Kidney epithelial cell (primary cell): Measurements from ENCODE around the gene PCK2. TPM values are rescaled to one million over a fixed set of nuclear protein-coding genes. Genes with fewer than 3 reads are reported as not detected.

Experiments
- DNase-seq: peaks from one replicate; pipeline ENCODE4 v3.0.0-alpha.2; 2010; ENCODE audit warnings: low read depth
- H3K27me3 ChIP-seq: 2 replicates; pipeline ENCODE4 v1.6.0; 2011; ENCODE audit warnings: low read length; ENCODE audit not compliant: control insufficient read depth, insufficient read depth
- H3K36me3 ChIP-seq: 2 replicates; pipeline ENCODE4 v1.5.1; 2011; ENCODE audit warnings: low read length; ENCODE audit not compliant: control insufficient read depth, insufficient read depth
- H3K4me3 ChIP-seq: 2 replicates; pipeline ENCODE4 v1.5.1; 2011; ENCODE audit warnings: low read depth, mild to moderate bottlenecking, control low read depth, low read length
- total RNA-seq: library from RNA; depleted of rRNA; stranded (reverse); fragments of >200 nt; gene quantifications from 2 replicates; pipeline ENCODE4 v1.2.3, GENCODE V29; 2015
- TF ChIP-seq, protein P1 (sequence below): IDR thresholded peaks from 2 replicates; pipeline ENCODE4 v1.5.1; 2011; ENCODE audit warnings: mild to moderate bottlenecking, moderate library complexity, low read length, control low read depth, inconsistent platforms; ENCODE audit not compliant: insufficient read depth, poor library complexity, severe bottlenecking

PCK2 gene
- total RNA-seq, 1 donor from 2014 or later, result 127 TPM

DNA sequence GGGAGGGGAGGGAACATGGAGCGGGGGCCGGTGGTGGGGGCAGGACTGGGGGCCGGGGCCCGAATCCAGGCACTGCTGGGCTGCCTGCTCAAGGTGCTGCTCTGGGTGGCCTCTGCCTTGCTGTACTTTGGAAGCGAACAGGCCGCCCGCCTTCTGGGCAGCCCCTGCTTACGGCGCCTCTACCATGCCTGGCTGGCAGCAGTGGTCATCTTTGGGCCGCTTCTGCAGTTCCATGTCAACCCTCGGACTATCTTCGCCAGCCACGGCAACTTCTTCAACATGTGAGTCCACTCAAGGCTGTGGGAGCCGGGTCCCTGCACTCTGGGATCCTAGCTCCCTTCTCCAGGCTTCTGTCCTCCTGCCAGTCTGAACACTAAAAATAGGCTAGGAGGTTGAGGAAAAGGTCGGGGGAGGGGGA is 37.4 kb downstream of the PCK2 start:
- no peak for DNase-seq
- no peak overlapping the region for H3K4me3 ChIP-seq
- H3K27me3 ChIP-seq, result no peaks in the 10 kb centered on the region
- H3K36me3 ChIP-seq, result no peaks in the 10 kb centered on the region
- TF ChIP-seq, protein P1, sequence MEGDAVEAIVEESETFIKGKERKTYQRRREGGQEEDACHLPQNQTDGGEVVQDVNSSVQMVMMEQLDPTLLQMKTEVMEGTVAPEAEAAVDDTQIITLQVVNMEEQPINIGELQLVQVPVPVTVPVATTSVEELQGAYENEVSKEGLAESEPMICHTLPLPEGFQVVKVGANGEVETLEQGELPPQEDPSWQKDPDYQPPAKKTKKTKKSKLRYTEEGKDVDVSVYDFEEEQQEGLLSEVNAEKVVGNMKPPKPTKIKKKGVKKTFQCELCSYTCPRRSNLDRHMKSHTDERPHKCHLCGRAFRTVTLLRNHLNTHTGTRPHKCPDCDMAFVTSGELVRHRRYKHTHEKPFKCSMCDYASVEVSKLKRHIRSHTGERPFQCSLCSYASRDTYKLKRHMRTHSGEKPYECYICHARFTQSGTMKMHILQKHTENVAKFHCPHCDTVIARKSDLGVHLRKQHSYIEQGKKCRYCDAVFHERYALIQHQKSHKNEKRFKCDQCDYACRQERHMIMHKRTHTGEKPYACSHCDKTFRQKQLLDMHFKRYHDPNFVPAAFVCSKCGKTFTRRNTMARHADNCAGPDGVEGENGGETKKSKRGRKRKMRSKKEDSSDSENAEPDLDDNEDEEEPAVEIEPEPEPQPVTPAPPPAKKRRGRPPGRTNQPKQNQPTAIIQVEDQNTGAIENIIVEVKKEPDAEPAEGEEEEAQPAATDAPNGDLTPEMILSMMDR, result no peak

DNA sequence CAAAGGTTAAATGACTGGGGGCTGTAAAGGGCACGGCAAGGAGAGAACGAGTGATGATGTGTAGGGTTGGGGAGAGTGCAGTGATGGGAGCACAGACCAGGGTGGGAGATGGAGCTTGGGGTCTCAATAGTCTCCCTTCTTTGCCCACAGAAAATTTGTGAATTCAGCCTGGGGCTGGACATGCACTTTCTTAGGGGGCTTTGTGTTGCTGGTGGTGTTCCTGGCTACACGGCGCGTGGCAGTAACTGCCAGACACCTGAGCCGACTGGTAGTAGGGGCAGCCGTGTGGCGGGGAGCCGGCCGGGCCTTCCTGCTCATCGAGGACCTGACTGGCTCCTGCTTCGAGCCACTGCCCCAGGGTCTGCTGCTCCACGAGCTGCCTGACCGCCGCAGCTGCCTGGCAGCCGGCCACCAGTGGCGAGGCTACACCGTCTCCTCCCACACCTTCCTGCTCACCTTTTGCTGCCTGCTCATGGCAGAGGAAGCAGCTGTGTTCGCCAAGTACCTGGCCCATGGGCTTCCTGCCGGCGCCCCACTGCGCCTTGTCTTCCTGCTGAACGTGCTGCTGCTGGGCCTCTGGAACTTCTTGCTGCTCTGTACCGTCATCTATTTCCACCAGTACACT is 38.1 kb downstream of the PCK2 start:
- H3K27me3 ChIP-seq, result no peaks in the 10 kb centered on the region
- no peak for DNase-seq
- H3K36me3 ChIP-seq, result no peaks in the 10 kb centered on the region
- TF ChIP-seq, protein P1, result no peak
- no peak overlapping the region for H3K4me3 ChIP-seq

DNA sequence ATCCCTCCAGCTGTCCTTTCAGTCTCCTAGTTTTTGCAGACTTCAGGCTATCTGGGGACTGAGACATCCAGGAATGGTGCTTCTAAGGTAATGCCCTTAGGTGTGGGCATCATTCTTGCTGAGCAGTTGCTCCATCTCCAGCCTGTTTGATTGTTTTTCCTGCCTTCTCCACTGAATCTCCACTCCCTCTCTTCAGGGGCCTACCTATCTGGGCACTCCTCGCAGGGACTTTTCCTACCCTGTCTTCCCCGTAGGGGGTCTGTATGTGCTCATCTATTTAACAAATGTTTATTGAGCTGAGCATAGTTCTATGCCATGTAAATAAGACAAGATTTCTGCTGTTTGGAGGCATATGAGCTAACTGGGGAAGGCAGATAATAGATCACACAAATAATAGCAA is 38.9 kb downstream of the PCK2 start:
- H3K36me3 ChIP-seq, result no peaks in the 10 kb centered on the region
- no peak overlapping the region for H3K4me3 ChIP-seq
- H3K27me3 ChIP-seq, result no peaks in the 10 kb centered on the region
- DNase-seq, result no peak
- TF ChIP-seq, protein P1, result no peak

DNA sequence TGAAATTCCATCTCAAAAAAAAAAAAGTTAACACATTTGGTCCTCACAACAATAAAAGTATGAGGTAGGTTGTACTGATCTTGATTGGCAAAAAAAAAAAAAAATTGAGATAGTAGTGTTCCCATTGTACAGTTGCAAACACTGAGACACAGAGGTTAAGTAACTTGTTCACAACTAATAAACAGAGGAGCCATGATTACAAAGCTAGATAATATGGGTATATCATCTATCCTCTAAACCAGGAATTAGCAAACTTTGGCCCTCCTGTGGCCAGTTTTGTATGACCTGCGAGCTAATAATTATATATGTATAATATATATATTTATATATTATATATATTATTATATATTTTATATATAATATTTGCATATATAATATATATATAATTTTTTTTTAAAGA is 39.6 kb downstream of the PCK2 start:
- H3K27me3 ChIP-seq, result no peaks in the 10 kb centered on the region
- TF ChIP-seq, protein P1, result no peak
- H3K36me3 ChIP-seq, result no peaks in the 10 kb centered on the region
- no peak for DNase-seq
- H3K4me3 ChIP-seq, result no peak overlapping the region

DNA sequence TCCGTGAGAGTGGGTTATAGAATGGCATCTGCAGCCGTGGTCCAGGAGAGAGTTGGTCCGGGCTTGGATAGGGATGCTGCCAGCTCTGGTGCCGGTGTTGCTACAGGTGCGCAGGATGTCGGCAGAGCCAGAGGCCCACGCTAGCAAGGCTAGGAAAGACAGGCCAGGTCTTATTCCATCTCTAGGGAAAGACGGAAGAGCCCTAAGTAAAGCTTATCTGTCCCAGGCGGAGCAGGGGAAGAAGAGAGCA is 41.4 kb downstream of the PCK2 start:
- Histone ChIP-seq H3K4me3 (peak overlapping the region; percentile 88), H3K27me3 (no peaks in the 10 kb centered on the region), H3K36me3 (peaks cover 2% of the 10 kb centered on the region)
- TF ChIP-seq, protein P1, result no peak
- no peak for DNase-seq
